Measurements from ENCODE around the gene POLR2H. TPM values are rescaled to one million over a fixed set of nuclear protein-coding genes. Genes with fewer than 3 reads are reported as not detected.

The POLR2H gene
- total RNA-seq, 1 experiment from 2014 or later: 133 TPM

- Mint-ChIP-seq H3K27me3 (ENCODE audit: low read depth) (peaks cover 57% of the 10 kb centered on the region), H3K4me1 (peaks cover 22% of the 10 kb centered on the region), H3K9me3 (no peaks in the 10 kb centered on the region), H3K27ac (no peak overlapping the region), H3K4me3 (peak overlapping the region; percentile 69; the same call in 1 of the 2 replicates), H3K36me3 (no peaks in the 10 kb centered on the region)
- no peak for DNase-seq (ENCODE audit: low spot score)
- no peak for ATAC-seq
- ChIA-PET POLR2A (no interaction called here), CTCF (interaction anchor here (0.6 to 5.2 kb wide), 5 partner anchors 10 to 159 kb away, joined by 3 to 33 read pairs (median 4); no protein-coding TSS in a partner anchor)
- TF ChIP-seq PREB (CRISPR knock-in tag; IDR thresholded peaks at IDR 0.05; ENCODE audit: borderline replicate concordance) (no peak), ZNF425 (CRISPR knock-in tag; conservative IDR thresholded peaks at IDR 0.05) (no peak), GABPB1 (CRISPR knock-in tag; IDR thresholded peaks at IDR 0.05) (no peak), MLX (CRISPR knock-in tag; IDR thresholded peaks at IDR 0.05) (no peak), MXD4 (CRISPR knock-in tag; IDR thresholded peaks at IDR 0.05; ENCODE audit: borderline replicate concordance) (no peak), TP53 (CRISPR knock-in tag; IDR thresholded peaks at IDR 0.05) (no peak), SMAD3 (CRISPR knock-in tag; IDR thresholded peaks at IDR 0.05; ENCODE audit: borderline replicate concordance) (no peak), FOXK1 (CRISPR knock-in tag; IDR thresholded peaks at IDR 0.05) (no peak), ZNF396 (CRISPR knock-in tag; IDR thresholded peaks at IDR 0.05; ENCODE audit: borderline replicate concordance) (no peak), CBFB (CRISPR knock-in tag; IDR thresholded peaks at IDR 0.05; ENCODE audit: low read depth) (no peak), ATF1 (CRISPR knock-in tag; IDR thresholded peaks at IDR 0.05) (no peak), SOX15 (CRISPR knock-in tag; IDR thresholded peaks at IDR 0.05) (no peak), FOXP1 (CRISPR knock-in tag; IDR thresholded peaks at IDR 0.05; ENCODE audit: borderline replicate concordance) (no peak), IRF2 (CRISPR knock-in tag; IDR thresholded peaks at IDR 0.05; ENCODE audit: borderline replicate concordance, low read depth) (no peak), ZBTB21 (CRISPR knock-in tag; IDR thresholded peaks at IDR 0.05; ENCODE audit: borderline replicate concordance) (no peak), JAZF1 (CRISPR knock-in tag; IDR thresholded peaks at IDR 0.05) (no peak)
- TF ChIP-seq, protein P1, sequence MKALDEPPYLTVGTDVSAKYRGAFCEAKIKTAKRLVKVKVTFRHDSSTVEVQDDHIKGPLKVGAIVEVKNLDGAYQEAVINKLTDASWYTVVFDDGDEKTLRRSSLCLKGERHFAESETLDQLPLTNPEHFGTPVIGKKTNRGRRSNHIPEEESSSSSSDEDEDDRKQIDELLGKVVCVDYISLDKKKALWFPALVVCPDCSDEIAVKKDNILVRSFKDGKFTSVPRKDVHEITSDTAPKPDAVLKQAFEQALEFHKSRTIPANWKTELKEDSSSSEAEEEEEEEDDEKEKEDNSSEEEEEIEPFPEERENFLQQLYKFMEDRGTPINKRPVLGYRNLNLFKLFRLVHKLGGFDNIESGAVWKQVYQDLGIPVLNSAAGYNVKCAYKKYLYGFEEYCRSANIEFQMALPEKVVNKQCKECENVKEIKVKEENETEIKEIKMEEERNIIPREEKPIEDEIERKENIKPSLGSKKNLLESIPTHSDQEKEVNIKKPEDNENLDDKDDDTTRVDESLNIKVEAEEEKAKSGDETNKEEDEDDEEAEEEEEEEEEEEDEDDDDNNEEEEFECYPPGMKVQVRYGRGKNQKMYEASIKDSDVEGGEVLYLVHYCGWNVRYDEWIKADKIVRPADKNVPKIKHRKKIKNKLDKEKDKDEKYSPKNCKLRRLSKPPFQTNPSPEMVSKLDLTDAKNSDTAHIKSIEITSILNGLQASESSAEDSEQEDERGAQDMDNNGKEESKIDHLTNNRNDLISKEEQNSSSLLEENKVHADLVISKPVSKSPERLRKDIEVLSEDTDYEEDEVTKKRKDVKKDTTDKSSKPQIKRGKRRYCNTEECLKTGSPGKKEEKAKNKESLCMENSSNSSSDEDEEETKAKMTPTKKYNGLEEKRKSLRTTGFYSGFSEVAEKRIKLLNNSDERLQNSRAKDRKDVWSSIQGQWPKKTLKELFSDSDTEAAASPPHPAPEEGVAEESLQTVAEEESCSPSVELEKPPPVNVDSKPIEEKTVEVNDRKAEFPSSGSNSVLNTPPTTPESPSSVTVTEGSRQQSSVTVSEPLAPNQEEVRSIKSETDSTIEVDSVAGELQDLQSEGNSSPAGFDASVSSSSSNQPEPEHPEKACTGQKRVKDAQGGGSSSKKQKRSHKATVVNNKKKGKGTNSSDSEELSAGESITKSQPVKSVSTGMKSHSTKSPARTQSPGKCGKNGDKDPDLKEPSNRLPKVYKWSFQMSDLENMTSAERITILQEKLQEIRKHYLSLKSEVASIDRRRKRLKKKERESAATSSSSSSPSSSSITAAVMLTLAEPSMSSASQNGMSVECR (CRISPR knock-in tag; IDR thresholded peaks at IDR 0.05; ENCODE audit: borderline replicate concordance): no peak
- TF ChIP-seq, protein P2, sequence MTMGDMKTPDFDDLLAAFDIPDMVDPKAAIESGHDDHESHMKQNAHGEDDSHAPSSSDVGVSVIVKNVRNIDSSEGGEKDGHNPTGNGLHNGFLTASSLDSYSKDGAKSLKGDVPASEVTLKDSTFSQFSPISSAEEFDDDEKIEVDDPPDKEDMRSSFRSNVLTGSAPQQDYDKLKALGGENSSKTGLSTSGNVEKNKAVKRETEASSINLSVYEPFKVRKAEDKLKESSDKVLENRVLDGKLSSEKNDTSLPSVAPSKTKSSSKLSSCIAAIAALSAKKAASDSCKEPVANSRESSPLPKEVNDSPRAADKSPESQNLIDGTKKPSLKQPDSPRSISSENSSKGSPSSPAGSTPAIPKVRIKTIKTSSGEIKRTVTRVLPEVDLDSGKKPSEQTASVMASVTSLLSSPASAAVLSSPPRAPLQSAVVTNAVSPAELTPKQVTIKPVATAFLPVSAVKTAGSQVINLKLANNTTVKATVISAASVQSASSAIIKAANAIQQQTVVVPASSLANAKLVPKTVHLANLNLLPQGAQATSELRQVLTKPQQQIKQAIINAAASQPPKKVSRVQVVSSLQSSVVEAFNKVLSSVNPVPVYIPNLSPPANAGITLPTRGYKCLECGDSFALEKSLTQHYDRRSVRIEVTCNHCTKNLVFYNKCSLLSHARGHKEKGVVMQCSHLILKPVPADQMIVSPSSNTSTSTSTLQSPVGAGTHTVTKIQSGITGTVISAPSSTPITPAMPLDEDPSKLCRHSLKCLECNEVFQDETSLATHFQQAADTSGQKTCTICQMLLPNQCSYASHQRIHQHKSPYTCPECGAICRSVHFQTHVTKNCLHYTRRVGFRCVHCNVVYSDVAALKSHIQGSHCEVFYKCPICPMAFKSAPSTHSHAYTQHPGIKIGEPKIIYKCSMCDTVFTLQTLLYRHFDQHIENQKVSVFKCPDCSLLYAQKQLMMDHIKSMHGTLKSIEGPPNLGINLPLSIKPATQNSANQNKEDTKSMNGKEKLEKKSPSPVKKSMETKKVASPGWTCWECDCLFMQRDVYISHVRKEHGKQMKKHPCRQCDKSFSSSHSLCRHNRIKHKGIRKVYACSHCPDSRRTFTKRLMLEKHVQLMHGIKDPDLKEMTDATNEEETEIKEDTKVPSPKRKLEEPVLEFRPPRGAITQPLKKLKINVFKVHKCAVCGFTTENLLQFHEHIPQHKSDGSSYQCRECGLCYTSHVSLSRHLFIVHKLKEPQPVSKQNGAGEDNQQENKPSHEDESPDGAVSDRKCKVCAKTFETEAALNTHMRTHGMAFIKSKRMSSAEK (CRISPR knock-in tag; IDR thresholded peaks at IDR 0.05; ENCODE audit: borderline replicate concordance): no peak
- TF ChIP-seq, protein P3, sequence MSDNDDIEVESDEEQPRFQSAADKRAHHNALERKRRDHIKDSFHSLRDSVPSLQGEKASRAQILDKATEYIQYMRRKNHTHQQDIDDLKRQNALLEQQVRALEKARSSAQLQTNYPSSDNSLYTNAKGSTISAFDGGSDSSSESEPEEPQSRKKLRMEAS (CRISPR knock-in tag; IDR thresholded peaks at IDR 0.05): no peak
These were observed 21.0 kb downstream of the POLR2H start for GRCh38 chr3:184382326-184383032.

Measured in WTC11 (cell line).